Hepatocyte (in vitro differentiated cells): ENCODE results near the gene FCER2.

Experiments
- CTCF ChIP-seq: fragments of 200-600 bp; sonication (generic); IDR thresholded peaks from 2 replicates; pipeline ENCODE4 v1.5.1; 2016; ENCODE audit warnings: antibody characterized with exemption, mild to moderate bottlenecking; ENCODE audit not compliant: poor library complexity
- EZH2phosphoT487 ChIP-seq: fragments of 200-600 bp; sonication (generic); IDR thresholded peaks from one replicate; pipeline ENCODE4 v1.6.1; 2018; ENCODE audit warnings: antibody characterized with exemption, mild to moderate bottlenecking, low read depth, moderate library complexity; ENCODE audit not compliant: unreplicated experiment, severe bottlenecking

DNA sequence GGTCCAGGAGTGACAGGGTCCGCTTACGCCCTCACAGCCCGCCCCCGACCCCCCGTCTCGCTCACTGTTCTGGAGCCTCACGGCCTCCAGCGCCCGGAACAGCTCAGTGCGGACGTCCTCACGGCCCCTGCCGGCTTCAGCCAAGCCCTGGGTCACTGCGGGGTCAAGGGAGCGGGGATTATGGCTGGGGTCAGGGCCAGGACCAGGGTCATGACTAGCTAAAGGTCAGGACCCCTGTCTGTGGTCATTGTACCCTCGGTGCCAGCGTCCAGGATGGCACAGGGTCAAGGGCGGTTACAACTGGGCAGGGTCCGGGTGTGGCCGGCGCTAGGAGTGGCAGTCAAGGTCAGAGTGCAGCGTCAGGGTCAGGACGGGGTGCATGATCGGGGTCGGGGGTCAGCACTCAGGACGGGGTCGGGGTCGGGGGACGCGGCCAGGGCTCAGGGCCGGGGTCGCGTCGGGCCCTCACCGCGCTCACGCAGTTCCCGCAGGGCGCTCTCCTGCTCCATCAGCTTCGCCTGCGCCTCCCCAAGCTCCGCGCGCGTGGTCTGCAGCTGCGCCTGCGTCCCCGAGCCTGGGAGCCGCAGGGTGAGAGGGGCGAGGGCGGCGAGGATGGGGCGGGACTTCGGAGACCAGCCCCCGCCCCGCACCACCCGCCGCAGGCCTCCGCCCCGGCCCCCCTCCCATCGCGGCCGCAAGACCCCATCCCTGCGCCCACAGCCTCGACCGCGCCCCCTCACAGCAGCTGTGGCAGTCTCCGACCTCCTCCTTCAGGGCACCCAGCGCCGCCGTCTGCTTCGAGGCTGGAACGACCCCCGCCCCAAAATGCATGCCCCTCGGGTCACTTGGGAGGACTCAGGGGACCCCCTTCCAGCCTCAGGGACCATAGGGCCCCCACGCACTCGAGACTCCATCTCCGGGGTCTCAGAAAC is 28.6 kb upstream of the FCER2 start:
- TF ChIP-seq CTCF (no peak), EZH2phosphoT487 (no peak)
